ENCODE results near the gene YPEL1. TPM values are rescaled to one million over a fixed set of nuclear protein-coding genes. Genes with fewer than 3 reads are reported as not detected.

YPEL1 gene
- 1 to 10 TPM in 1 of 2 donors, under 1 TPM in 1; 0.98 to 3.5 TPM for total RNA-seq
- polyA plus RNA-seq: 1 to 10 TPM in 1 of 2 donors, under 1 TPM in 1; 0.83 to 4.8 TPM

DNA sequence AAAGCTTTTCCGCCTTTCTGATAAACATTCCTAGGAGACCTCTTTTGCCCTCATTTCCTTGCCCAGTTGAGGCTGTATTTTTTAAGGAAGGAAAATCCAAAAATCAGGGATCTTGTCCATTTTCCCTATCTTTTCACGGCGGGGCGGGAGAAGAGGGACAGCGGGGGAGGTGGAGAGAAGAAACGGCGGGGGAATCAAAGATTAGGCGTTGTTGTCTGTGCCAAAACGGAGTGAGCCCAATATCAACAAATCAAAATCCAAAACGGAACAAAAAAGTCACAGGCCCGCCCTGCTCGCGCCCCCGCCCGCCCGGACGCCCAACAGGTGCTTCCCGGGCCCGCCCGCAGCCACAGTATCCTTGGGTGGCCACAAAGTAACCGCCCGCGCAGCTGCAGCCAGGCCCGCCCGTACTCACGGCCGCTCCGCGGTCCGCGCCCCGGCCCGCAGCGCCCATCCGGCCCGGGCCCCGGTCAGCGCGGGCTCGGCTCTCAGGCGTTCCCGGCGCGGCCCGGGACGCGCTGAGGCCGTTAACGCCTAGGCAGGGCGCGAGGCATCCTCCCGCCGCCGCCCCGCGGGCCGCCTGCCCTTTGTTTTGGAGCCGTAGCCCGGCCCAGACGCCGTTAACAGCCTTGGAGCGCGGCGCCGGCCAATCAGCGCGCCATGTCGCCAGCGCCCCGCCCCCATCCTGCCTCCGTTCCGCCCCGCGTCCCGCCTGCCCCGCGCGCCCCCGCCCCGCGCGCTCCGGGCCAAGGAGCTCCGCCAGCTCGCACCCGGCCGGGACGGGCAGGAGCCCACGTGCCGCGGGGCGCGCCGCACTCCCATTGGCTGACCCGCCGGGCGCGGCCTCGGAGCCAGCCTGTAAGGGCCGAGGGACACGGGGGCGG is at the start of gene YPEL1:
Gene YPEL1, minus strand, starts transcription at position 595 of the 884 bp plus-strand sequence. CDS start 25,050 bp downstream, outside the sequence.
- H3K9ac ChIP-seq (ENCODE audit: low read depth in 1 of 2, low read length in 2 of 2): peak within 1 kb of the TSS; percentile 10 to 89
- H3K4me1 ChIP-seq (ENCODE audit: control insufficient read depth in 4 of 4, insufficient read depth in 4 of 4, low read length in 3 of 4): peaks cover 3 to 12% (median 10%) of the 10 kb centered on the region in 4 donors
- no peaks in the 10 kb centered on the region for H3K9me3 ChIP-seq (ENCODE audit: control insufficient read depth in 4 of 4, low read length in 3 of 4)
- no peaks in the 10 kb centered on the region for H3K27me3 ChIP-seq (ENCODE audit: control insufficient read depth in 4 of 4, insufficient read depth in 4 of 4, low read length in 3 of 4)
- no peak for TF ChIP-seq HNF4A (conservative IDR thresholded peaks at IDR 0.05)
- TF ChIP-seq YY1 (IDR thresholded peaks at IDR 0.05): peak; percentile 22
- no peak for TF ChIP-seq FOXA1 (IDR thresholded peaks at IDR 0.05)
- no peak for TF ChIP-seq RAD21 (IDR thresholded peaks at IDR 0.05)
- TF ChIP-seq SP1 (IDR thresholded peaks at IDR 0.05): no peak
- TF ChIP-seq MAX (IDR thresholded peaks at IDR 0.05): no peak
- peak in 1 of 2 donors; percentile 37 for TF ChIP-seq EGR1 (IDR thresholded peaks at IDR 0.05; ENCODE audit: low read depth in 2 of 2)
- TF ChIP-seq JUND (IDR thresholded peaks at IDR 0.05): peak in 1 of 2 donors; percentile 16
- TF ChIP-seq RXRA (IDR thresholded peaks at IDR 0.05): no peak
- peak within 1 kb of the TSS; percentile 46 to 74 (median 70) for H3K4me3 ChIP-seq (ENCODE audit: low read depth in 1 of 3, low read length in 3 of 3)
- DNase-seq (ENCODE audit: low spot score): peak; percentile 94
- H3K36me3 ChIP-seq (ENCODE audit: control insufficient read depth in 4 of 4, insufficient read depth in 3 of 4, low read depth in 1 of 4, low read length in 3 of 4): no peaks in the 10 kb centered on the region
- WGBS: 1% methylated on average over 102 of the region's 102 CpGs
- peak within 1 kb of the TSS; percentile 59 to 77 for H3K27ac ChIP-seq (ENCODE audit: low read depth in 1 of 2, low read length in 2 of 2)

DNA sequence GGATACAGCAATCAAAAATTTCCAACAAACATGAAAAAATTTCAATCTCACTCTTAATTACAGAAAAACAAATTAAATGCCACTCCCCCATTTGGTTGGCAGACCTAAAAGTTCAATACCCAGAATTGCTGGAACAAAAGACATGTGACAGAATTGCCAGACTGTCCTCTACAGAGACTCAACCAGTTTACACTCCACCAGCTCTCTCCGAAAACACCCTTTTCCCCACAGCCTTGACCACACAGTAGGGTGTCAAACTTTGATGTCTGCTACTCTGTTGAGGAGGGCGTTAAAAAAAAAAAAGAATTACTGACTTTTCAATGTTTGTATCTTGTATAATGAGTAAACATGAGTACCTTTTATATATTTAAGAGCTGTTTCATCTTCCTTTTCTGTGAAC is 44.7 kb upstream of the YPEL1 start:
- H3K4me1 ChIP-seq (ENCODE audit: control insufficient read depth in 4 of 4, insufficient read depth in 4 of 4, low read length in 3 of 4): peaks cover 0 to 5% (median under 1%) of the 10 kb centered on the region in 4 donors
- H3K36me3 ChIP-seq (ENCODE audit: control insufficient read depth in 4 of 4, insufficient read depth in 3 of 4, low read depth in 1 of 4, low read length in 3 of 4): peaks cover 0 to 19% (median 5%) of the 10 kb centered on the region in 4 donors
- no peaks in the 10 kb centered on the region for H3K27me3 ChIP-seq (ENCODE audit: control insufficient read depth in 4 of 4, insufficient read depth in 4 of 4, low read length in 3 of 4)
- H3K4me3 ChIP-seq (ENCODE audit: low read depth in 1 of 3, low read length in 3 of 3): no peak overlapping the region
- TF ChIP-seq, protein P1, sequence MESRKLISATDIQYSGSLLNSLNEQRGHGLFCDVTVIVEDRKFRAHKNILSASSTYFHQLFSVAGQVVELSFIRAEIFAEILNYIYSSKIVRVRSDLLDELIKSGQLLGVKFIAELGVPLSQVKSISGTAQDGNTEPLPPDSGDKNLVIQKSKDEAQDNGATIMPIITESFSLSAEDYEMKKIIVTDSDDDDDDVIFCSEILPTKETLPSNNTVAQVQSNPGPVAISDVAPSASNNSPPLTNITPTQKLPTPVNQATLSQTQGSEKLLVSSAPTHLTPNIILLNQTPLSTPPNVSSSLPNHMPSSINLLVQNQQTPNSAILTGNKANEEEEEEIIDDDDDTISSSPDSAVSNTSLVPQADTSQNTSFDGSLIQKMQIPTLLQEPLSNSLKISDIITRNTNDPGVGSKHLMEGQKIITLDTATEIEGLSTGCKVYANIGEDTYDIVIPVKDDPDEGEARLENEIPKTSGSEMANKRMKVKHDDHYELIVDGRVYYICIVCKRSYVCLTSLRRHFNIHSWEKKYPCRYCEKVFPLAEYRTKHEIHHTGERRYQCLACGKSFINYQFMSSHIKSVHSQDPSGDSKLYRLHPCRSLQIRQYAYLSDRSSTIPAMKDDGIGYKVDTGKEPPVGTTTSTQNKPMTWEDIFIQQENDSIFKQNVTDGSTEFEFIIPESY (IDR thresholded peaks at IDR 0.05): no peak
- TF ChIP-seq SP1 (IDR thresholded peaks at IDR 0.05) (no peak), FOXA2 (IDR thresholded peaks at IDR 0.05) (no peak), JUND (IDR thresholded peaks at IDR 0.05) (no peak), NR2F2 (IDR thresholded peaks at IDR 0.05) (no peak), CTCF (IDR thresholded peaks at IDR 0.05; ENCODE audit: low read depth, low read length, missing input control) (no peak), EGR1 (IDR thresholded peaks at IDR 0.05; ENCODE audit: low read depth in 2 of 2) (no peak), RAD21 (IDR thresholded peaks at IDR 0.05) (no peak)
- TF ChIP-seq, protein P2, sequence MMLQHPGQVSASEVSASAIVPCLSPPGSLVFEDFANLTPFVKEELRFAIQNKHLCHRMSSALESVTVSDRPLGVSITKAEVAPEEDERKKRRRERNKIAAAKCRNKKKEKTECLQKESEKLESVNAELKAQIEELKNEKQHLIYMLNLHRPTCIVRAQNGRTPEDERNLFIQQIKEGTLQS (IDR thresholded peaks at IDR 0.05): no peak
- DNase-seq (ENCODE audit: low spot score): no peak
- no peak overlapping the region for H3K9ac ChIP-seq (ENCODE audit: low read depth in 1 of 2, low read length in 2 of 2)
- WGBS: 94% methylated on average over 2 of the region's 2 CpGs
- H3K27ac ChIP-seq (ENCODE audit: low read depth in 1 of 2, low read length in 2 of 2): no peak overlapping the region
- no peaks in the 10 kb centered on the region for H3K9me3 ChIP-seq (ENCODE audit: control insufficient read depth in 4 of 4, low read length in 3 of 4)

All from liver (tissue), 9 donors.